SK-N-MC (cell line): ENCODE data around the gene CCL27.

Experiments used
- EZH2 ChIP-seq: fragments of 200-600 bp; sonication (generic); IDR thresholded peaks from one replicate; pipeline ENCODE4 v1.6.1; 2017; ENCODE audit warnings: antibody characterized with exemption
- POLR2AphosphoS5 ChIP-seq: IDR thresholded peaks from 2 replicates; pipeline ENCODE4 v1.6.1; 2012; ENCODE audit warnings: mild to moderate bottlenecking, low read depth, low read length, borderline replicate concordance

GRCh38 chr9:34630402-34631154 is 31.9 kb downstream of the CCL27 start:
- TF ChIP-seq EZH2, result no peak
- no peak for TF ChIP-seq POLR2AphosphoS5
